Right lobe of liver (tissue), 4 donors: ENCODE results near the gene LHX1.

Experiments used
- POLR2A ChIP-seq: fragments of 450-650 bp; IDR thresholded peaks from one replicate; pipeline ENCODE4 v1.6.1; 2017; ENCODE audit warnings: antibody characterized with exemption, mild to moderate bottlenecking
- TF ChIP-seq, protein P1 (sequence below), 4 donors: fragments of 200-600 bp in 3 of 4; fragments of 450-650 bp in 1 of 4; IDR thresholded peaks; one replicate each; pipeline versions ENCODE4 v1.5.1 to v1.8.0; 2016 to 2022; ENCODE audit warnings: antibody characterized with exemption in 4 of 4, mild to moderate bottlenecking in 2 of 4
- donor health status: DM: no; HTN: no; CAD: no.
- donor health status: DM: no; HTN: no; CAD: no.
- donor health status: DM: no; HTN: yes; CAD: no.

DNA sequence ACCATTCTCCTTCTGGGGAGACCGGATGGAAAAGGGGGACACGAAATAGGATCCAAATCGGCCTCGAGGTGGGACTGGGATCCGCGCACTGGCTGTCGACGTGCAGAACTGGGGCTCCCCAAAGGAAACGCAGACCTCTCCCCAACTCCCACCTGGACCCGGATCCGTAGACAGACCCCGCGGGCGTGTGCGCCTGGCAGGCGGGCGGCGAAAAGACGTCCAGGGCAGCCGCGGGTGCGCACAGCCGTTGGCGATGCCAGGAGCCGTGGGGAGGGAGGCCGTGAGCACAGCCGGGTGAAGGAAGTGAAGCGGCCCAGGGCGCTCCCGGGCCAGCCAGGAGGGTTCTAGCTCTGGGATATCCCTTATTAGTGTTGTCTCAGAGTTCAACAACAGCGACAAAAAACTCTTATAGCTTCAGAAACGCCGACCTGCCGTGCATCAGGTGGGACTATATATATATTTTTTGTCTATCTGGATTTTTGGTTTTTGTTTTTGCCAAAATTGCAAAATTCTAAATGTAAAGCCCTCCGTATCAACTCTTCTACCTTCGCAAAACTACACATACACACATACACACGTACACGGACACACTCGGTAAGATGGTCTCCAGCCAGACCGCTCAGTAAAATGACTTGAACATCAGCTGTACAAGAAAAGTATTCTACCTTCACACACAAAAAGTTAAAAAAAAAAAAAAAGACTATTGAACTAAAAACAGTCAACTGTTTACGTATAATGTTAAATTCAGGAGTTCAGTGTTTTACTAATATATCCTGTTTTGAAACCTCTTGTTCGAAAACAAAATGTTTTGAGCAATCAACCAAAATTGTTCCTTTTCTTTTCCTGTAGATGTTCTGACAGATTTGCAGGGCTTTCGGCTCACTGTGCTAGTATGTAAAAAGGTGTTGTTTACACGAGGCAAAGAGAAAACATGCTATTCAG, 6.2 kb downstream of the LHX1 start:
- TF ChIP-seq, protein P1, sequence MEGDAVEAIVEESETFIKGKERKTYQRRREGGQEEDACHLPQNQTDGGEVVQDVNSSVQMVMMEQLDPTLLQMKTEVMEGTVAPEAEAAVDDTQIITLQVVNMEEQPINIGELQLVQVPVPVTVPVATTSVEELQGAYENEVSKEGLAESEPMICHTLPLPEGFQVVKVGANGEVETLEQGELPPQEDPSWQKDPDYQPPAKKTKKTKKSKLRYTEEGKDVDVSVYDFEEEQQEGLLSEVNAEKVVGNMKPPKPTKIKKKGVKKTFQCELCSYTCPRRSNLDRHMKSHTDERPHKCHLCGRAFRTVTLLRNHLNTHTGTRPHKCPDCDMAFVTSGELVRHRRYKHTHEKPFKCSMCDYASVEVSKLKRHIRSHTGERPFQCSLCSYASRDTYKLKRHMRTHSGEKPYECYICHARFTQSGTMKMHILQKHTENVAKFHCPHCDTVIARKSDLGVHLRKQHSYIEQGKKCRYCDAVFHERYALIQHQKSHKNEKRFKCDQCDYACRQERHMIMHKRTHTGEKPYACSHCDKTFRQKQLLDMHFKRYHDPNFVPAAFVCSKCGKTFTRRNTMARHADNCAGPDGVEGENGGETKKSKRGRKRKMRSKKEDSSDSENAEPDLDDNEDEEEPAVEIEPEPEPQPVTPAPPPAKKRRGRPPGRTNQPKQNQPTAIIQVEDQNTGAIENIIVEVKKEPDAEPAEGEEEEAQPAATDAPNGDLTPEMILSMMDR (IDR thresholded peaks at IDR 0.05) = no peak
- TF ChIP-seq POLR2A = no peak
